Brain pericyte (primary cell): ENCODE results near the gene SLC4A5.

ENCODE experiments used
- DNase-seq: peaks from one replicate; pipeline ENCODE4 v3.0.0-alpha.2; 2012; ENCODE audit warnings: low read depth, low spot score

Gene SLC4A5, protein sequence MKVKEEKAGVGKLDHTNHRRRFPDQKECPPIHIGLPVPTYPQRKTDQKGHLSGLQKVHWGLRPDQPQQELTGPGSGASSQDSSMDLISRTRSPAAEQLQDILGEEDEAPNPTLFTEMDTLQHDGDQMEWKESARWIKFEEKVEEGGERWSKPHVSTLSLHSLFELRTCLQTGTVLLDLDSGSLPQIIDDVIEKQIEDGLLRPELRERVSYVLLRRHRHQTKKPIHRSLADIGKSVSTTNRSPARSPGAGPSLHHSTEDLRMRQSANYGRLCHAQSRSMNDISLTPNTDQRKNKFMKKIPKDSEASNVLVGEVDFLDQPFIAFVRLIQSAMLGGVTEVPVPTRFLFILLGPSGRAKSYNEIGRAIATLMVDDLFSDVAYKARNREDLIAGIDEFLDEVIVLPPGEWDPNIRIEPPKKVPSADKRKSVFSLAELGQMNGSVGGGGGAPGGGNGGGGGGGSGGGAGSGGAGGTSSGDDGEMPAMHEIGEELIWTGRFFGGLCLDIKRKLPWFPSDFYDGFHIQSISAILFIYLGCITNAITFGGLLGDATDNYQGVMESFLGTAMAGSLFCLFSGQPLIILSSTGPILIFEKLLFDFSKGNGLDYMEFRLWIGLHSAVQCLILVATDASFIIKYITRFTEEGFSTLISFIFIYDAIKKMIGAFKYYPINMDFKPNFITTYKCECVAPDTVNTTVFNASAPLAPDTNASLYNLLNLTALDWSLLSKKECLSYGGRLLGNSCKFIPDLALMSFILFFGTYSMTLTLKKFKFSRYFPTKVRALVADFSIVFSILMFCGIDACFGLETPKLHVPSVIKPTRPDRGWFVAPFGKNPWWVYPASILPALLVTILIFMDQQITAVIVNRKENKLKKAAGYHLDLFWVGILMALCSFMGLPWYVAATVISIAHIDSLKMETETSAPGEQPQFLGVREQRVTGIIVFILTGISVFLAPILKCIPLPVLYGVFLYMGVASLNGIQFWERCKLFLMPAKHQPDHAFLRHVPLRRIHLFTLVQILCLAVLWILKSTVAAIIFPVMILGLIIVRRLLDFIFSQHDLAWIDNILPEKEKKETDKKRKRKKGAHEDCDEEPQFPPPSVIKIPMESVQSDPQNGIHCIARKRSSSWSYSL

GRCh38 chr2:74343316-74343715, at the start of gene SLC4A5:
Gene SLC4A5 (minus strand): TSS chr2:74343416. CDS start chr2:74315023, 28,393 bp downstream.
- no peak for DNase-seq

GRCh38 chr2:74392449-74392743, 49.2 kb upstream of the SLC4A5 start:
- no peak for DNase-seq

GRCh38 chr2:74391580-74392448, 48.6 kb upstream of the SLC4A5 start:
- peak; percentile 77 for DNase-seq

DNA sequence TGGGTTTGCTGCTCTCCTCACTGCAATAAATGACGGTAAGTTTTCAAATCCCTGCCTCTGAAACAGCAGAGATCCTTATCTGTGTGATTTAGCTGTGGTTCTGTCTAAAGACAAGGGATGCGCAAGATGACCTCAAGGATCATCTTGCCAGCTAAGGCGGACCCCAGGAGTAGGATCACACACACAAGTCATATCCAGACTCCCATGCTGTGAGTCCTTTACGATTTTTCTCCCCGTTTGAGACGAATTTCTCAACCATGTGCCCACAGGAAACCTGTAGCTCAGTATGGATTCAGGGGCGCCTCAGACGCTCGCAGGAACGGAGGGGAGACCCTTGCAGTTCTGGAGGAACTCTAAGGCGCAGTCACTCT, 48.0 kb upstream of the SLC4A5 start:
- no peak for DNase-seq

- DNase-seq: no peak
Measured at GRCh38 chr2:74390606-74391005, 47.4 kb upstream of the SLC4A5 start.

GRCh38 chr2:74387346-74387745, 44.1 kb upstream of the SLC4A5 start:
- DNase-seq: no peak

- DNase-seq: no peak
Measured at GRCh38 chr2:74385396-74385795, 42.2 kb upstream of the SLC4A5 start.

DNA sequence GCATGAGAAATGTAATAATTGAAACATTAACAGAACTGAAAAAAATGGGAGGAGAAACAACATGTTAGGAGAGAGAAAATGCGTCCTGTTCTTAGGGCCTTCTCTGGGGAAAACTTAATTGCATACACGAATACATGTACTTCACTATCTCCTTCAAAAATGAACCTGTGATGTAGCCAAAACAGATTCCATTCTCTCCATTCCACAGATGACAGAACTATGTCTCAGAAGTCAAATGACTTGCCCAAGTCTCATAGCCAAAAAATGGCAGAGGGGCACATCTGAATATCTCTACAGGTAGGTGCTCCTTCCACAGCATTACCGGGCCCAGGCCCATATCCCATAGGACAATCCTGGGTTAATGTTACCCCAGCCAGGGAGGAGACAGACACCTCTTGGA, 40.8 kb upstream of the SLC4A5 start:
- DNase-seq: no peak

GRCh38 chr2:74383254-74383653, 40.0 kb upstream of the SLC4A5 start:
- peak; percentile 60 for DNase-seq

GRCh38 chr2:74381751-74382150, 38.5 kb upstream of the SLC4A5 start:
- no peak for DNase-seq

- no peak for DNase-seq
Measured at GRCh38 chr2:74379851-74380789, 36.9 kb upstream of the SLC4A5 start, which contains the start of gene DCTN1. Gene DCTN1 (minus strand): TSS chr2:74380311. CDS start chr2:74380037, 274 bp downstream.

- no peak for DNase-seq
Measured at GRCh38 chr2:74378007-74378406, 34.8 kb upstream of the SLC4A5 start.

- DNase-seq: no peak
Measured at GRCh38 chr2:74375838-74376237, 32.6 kb upstream of the SLC4A5 start.

DNA sequence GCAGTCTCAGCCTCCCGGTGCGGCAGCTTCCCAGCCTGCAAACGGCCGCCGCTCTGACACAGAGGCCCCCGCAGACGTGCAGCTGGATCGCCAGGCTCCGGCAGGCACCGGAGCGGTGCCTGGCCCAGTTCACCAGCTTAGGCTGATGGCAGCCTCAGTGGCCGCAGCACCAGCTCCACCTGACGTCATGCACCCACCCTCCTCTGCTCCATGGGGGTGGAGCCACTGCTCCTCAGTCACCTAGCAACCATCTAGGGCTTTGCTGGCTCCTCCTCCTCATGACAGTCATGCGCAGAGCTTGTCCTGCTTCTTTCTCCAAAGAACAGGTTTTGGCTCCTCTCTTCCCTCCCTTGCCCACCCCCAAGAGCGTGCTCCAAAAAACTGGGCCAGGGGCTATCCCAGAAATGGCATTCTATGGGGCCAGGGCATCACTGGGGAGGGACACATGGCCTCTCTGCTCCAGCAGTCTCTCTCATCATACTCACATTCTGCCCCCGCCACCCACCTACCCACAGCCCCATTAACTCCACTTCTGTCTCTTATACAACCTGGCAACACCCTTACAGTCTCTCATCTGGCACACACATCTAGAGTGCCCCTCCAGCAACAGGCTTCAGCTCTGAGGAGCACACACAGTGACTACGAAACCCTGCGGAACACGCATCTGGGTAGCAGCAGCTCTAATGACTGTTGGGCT, 31.4 kb upstream of the SLC4A5 start:
- no peak for DNase-seq

DNA sequence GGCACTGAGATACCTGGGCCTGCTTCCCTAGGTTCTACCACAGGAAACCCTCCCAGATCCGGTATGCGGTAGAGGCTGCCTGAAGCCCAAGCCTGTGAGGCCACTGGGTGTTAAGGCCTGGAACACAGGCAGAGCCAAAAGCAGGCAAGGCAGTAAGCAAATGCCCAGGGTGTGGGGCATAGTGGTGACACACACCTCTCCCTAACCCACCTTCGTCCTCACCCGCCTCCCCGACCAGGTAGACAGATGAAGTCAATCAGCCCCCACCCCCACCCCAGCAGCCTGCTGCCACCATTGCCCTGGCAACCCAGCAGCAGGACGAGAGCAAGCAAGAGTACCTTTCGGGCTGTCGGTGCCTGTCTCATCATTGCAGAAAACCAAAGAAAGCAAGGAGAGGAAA, 30.8 kb upstream of the SLC4A5 start:
- DNase-seq: no peak

GRCh38 chr2:74373221-74373676, 30.0 kb upstream of the SLC4A5 start:
- no peak for DNase-seq

DNA sequence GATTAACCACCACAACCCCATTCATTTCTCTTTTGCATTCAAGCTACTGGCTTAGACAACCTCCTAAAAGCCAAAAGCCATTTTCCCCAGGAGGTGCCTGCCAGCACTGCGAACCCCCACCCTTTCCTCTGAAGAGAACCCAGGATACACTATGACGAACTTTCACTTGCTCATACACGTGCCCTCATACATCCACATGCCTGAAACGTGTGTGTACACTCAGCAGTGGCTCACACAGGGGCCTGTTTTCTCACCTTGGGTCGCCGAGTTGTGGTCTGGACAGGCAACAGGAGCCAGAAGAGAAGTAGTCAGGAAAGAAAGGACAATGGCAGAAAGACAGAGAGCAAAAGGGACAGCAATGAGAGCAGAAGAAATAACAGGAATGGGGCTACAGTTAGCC, 29.5 kb upstream of the SLC4A5 start:
- no peak for DNase-seq

- DNase-seq: no peak
Measured at GRCh38 chr2:74371421-74371820, 28.2 kb upstream of the SLC4A5 start.

DNA sequence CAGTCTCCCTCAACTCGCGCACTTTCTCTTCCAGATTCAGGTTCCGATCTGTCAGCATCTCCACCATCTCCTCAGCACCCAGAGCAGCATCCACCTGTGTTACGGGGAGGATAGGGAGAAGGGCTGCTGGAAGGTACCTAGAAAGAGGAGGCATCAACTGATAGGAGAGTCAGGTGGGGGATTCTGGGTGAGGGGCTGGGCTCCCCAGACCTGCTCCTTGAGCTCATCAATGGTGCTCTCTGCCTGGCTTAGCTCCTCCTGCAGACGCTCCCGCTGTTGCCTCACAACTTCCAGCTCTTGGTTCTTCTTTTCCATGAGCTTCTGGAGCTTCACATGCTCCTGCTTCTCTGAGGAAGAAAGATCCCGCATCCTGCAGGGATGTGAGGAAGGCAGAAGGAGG, 26.8 kb upstream of the SLC4A5 start:
- DNase-seq: no peak

DNA sequence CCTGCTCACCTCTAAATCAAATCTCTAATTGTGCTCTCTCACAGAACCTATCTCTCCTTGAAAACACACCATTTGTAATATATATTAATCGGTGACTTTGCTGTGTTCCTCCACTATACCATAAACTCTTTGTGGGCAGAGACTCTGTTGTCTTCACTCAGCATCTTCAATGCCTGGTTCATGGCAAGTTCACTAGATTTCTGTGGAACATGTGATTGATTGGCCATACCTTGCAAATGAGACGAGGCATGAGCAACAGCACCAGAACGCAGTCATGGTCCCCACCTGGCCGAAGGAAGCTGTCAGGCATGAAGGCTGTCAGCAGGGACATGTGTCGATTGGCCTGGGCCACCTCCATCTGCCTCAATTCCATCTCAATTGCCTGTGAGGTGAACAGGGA, 25.3 kb upstream of the SLC4A5 start:
- no peak for DNase-seq
